PC-3 (cell line): ENCODE measurements around the gene CCNYL1. TPM values are rescaled to one million over a fixed set of nuclear protein-coding genes. Genes with fewer than 3 reads are reported as not detected.

Source experiments
- ATAC-seq: fragments of 200-7000 bp; cut with Tn5 transposase; 2 replicates; pipeline ENCODE4 v1.9.1; 2020; ENCODE audit warnings: mild to moderate bottlenecking, moderate library complexity
- BruUV-seq: library from RNA; stranded (reverse); fragments of 400-500 nt; replicated peaks from 2 replicates; lab custom pipeline; 2021; lab: Mats Ljungman, UMichigan
- CTCF ChIA-PET: fragments of 300-600 bp; sonication (Branson Sonifier 250); formaldehyde crosslinking; loops from one replicate; lab custom pipeline; 2022; ENCODE audit warnings: antibody characterized with exemption; lab: Charles Lee
- POLR2A ChIA-PET: fragments of 300-600 bp; sonication (Branson Sonifier 250); formaldehyde crosslinking; loops from one replicate; lab custom pipeline; 2022; ENCODE audit warnings: antibody characterized with exemption; ENCODE audit not compliant: unreplicated experiment; lab: Charles Lee
- DNase-seq: peaks from one replicate; pipeline ENCODE4 v3.0.0-alpha.2; 2015
- H2AFZ ChIP-seq: fragments of 300-600 bp; sonication (generic); 2 replicates; pipeline ENCODE4 v1.6.0; 2016; ENCODE audit warnings: antibody characterized with exemption, low read length
- H3F3A ChIP-seq: fragments of 300-600 bp; sonication (generic); one replicate; pipeline ENCODE4 v1.6.0; 2017; ENCODE audit warnings: antibody characterized with exemption, low read length, control low read depth, mild to moderate bottlenecking; ENCODE audit not compliant: unreplicated experiment
- H3K27ac ChIP-seq: fragments of 300-600 bp; sonication (generic); 2 replicates; pipeline ENCODE4 v1.5.1; 2016; ENCODE audit warnings: mild to moderate bottlenecking, low read length
- H3K27me3 ChIP-seq: fragments of 300-600 bp; sonication (generic); 2 replicates; pipeline ENCODE4 v1.6.1; 2016; ENCODE audit warnings: low read length, mixed read lengths
- H3K36me3 ChIP-seq: fragments of 300-600 bp; sonication (generic); 2 replicates; pipeline ENCODE4 v1.6.1; 2016; ENCODE audit warnings: low read depth, mixed run types, low read length, mixed read lengths
- H3K4me1 ChIP-seq: fragments of 300-600 bp; sonication (generic); 2 replicates; pipeline ENCODE4 v1.5.1; 2016; ENCODE audit warnings: low read length; ENCODE audit not compliant: insufficient read depth
- H3K4me2 ChIP-seq: fragments of 300-600 bp; sonication (generic); 2 replicates; pipeline ENCODE4 v1.6.0; 2016; ENCODE audit warnings: low read length
- H3K4me3 ChIP-seq: fragments of 300-600 bp; sonication (generic); 2 replicates; pipeline ENCODE4 v1.5.1; 2016; ENCODE audit warnings: mild to moderate bottlenecking, low read length, mixed read lengths
- H3K79me2 ChIP-seq: fragments of 300-600 bp; sonication (generic); 2 replicates; pipeline ENCODE4 v1.6.1; 2017; ENCODE audit warnings: low read length, mixed read lengths
- H3K9ac ChIP-seq: fragments of 300-600 bp; sonication (generic); 2 replicates; pipeline ENCODE4 v1.6.0; 2016; ENCODE audit warnings: mild to moderate bottlenecking, low read length
- H3K9me2 ChIP-seq: fragments of 300-600 bp; sonication (generic); replicated peaks from 2 replicates; pipeline ENCODE4 v1.6.1; 2016; ENCODE audit warnings: mixed run types, low read length, mixed read lengths
- H3K9me3 ChIP-seq: fragments of 300-600 bp; sonication (generic); 2 replicates; pipeline ENCODE4 v1.6.1; 2016; ENCODE audit warnings: low read length, mixed read lengths
- H4K20me1 ChIP-seq: fragments of 300-600 bp; sonication (generic); 2 replicates; pipeline ENCODE4 v1.6.1; 2016; ENCODE audit warnings: low read length, mixed read lengths
- CTCF ChIP-seq: fragments of 300-600 bp; sonication (generic); conservative IDR thresholded peaks from 2 replicates; pipeline ENCODE4 v1.5.1; 2017; ENCODE audit warnings: antibody characterized with exemption, low read depth, mild to moderate bottlenecking, low read length
- EZH2 ChIP-seq: fragments of 300-600 bp; sonication (generic); IDR thresholded peaks from one replicate; pipeline ENCODE4 v1.6.1; 2017; ENCODE audit warnings: antibody characterized with exemption, mild to moderate bottlenecking, low read length; ENCODE audit not compliant: unreplicated experiment
- EZH2phosphoT487 ChIP-seq: fragments of 300-600 bp; sonication (generic); IDR thresholded peaks from 2 replicates; pipeline ENCODE4 v1.6.1; 2018; ENCODE audit warnings: mild to moderate bottlenecking, antibody characterized with exemption, low read length, borderline replicate concordance
- intact Hi-C: fragments of 100-400 bp; cut with micrococcal nuclease; formaldehyde crosslinking; loops from 2 replicates; pipeline ENCODE4 v1.9.0; 2023
- total RNA-seq: library from RNA; depleted of rRNA; stranded (reverse); fragments of >200 nt; gene quantifications from 2 replicates; pipeline ENCODE4 v1.2.3, GENCODE V29; 2014

The CCNYL1 gene
- total RNA-seq, 1 experiment from 2014 or later = 14.7 TPM

- Histone ChIP-seq H3K4me2 (no peak overlapping the region), H3K79me2 (no peaks in the 10 kb centered on the region), H3K4me3 (no peak overlapping the region), H3K9ac (no peak overlapping the region), H4K20me1 (no peaks in the 10 kb centered on the region), H3F3A (no peaks in the 10 kb centered on the region), H3K9me3 (no peaks in the 10 kb centered on the region), H3K27ac (no peak overlapping the region), H3K27me3 (no peaks in the 10 kb centered on the region), H3K9me2 (no peaks in the 10 kb centered on the region), H3K4me1 (no peaks in the 10 kb centered on the region), H2AFZ (no peak overlapping the region), H3K36me3 (peaks cover 28% of the 10 kb centered on the region)
- intact Hi-C loops = no loop called here
- BruUV-seq = no TSS peak
- CTCF ChIA-PET = interaction anchor here (0.6 kb wide), 1 partner anchor 293 kb away, joined by 3 read pairs; no protein-coding TSS in a partner anchor
- DNase-seq (no peak), ATAC-seq (no peak)
- TF ChIP-seq CTCF = no peak
- no peak for TF ChIP-seq EZH2phosphoT487
- TF ChIP-seq EZH2 = no peak
- POLR2A ChIA-PET = no interaction called here
Measured at GRCh38 chr2:207747653-207748560, 36.5 kb downstream of the CCNYL1 start.

- DNase-seq = no peak
- ChIA-PET CTCF (no interaction called here), POLR2A (no interaction called here)
- Histone ChIP-seq H3K27me3 (no peaks in the 10 kb centered on the region), H3F3A (no peaks in the 10 kb centered on the region), H3K36me3 (peaks cover 27% of the 10 kb centered on the region), H3K79me2 (no peaks in the 10 kb centered on the region), H4K20me1 (no peaks in the 10 kb centered on the region), H2AFZ (no peak overlapping the region), H3K4me2 (no peak overlapping the region), H3K9me2 (no peaks in the 10 kb centered on the region), H3K4me3 (no peak overlapping the region), H3K27ac (no peak overlapping the region), H3K4me1 (no peaks in the 10 kb centered on the region), H3K9ac (no peak overlapping the region), H3K9me3 (no peaks in the 10 kb centered on the region)
- no TSS peak for BruUV-seq
- intact Hi-C loops = no loop called here
- TF ChIP-seq CTCF (no peak), EZH2 (no peak), EZH2phosphoT487 (no peak)
- ATAC-seq = no peak
Measured at GRCh38 chr2:207748993-207749392, 37.6 kb downstream of the CCNYL1 start.

- Histone ChIP-seq H3K9ac (no peak overlapping the region), H3K4me1 (no peaks in the 10 kb centered on the region), H3K36me3 (peaks cover 32% of the 10 kb centered on the region), H3K79me2 (no peaks in the 10 kb centered on the region), H3K27me3 (no peaks in the 10 kb centered on the region), H3F3A (no peaks in the 10 kb centered on the region), H3K9me3 (no peaks in the 10 kb centered on the region), H3K4me3 (no peak overlapping the region), H3K4me2 (no peak overlapping the region), H4K20me1 (no peaks in the 10 kb centered on the region), H2AFZ (no peak overlapping the region), H3K27ac (no peak overlapping the region), H3K9me2 (no peaks in the 10 kb centered on the region)
- ChIA-PET CTCF (no interaction called here), POLR2A (no interaction called here)
- no TSS peak for BruUV-seq
- TF ChIP-seq EZH2 (no peak), EZH2phosphoT487 (no peak), CTCF (no peak)
- DNase-seq (no peak), ATAC-seq (no peak)
- intact Hi-C loops = no loop called here
Measured at GRCh38 chr2:207749873-207750272, 38.4 kb downstream of the CCNYL1 start.
